ENCODE measurements around the gene AKAP1. TPM values are rescaled to one million over a fixed set of nuclear protein-coding genes. Genes with fewer than 3 reads are reported as not detected.

The AKAP1 gene
- total RNA-seq, 2 experiments from 2014 or later: 20.3 to 23.1 TPM

DNA sequence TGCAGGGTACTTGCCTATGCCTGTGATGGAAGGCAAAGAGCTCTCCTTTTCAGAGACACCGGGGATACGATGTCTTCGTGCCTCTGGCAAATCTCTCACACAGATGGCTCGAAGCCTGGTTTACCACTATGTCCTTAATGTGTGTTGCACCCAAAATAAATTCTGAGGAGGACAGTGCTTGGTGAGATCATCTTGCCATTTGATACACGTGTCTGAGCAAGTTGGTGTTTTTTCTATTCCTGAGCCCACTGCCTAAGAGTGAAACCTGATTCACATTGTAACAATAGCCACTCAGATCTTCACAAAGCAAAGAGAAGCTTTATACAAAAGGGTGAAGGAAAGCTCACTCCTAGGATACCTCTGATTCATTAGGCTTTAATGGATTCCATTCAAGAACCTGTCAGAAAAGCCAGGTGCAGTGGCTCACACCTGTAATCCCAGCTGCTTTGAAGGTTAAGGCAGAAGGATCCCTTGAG lies 33.1 kb upstream of the AKAP1 start:
- H3K36me3 Mint-ChIP-seq (ENCODE audit: low read depth): no peaks in the 10 kb centered on the region
- H3K9me3 ChIP-seq (ENCODE audit: control insufficient read depth in 1 of 2, insufficient read depth in 1 of 2, low read length in 2 of 2): no peaks in the 10 kb centered on the region
- CTCF ChIA-PET: no interaction called here
- peaks cover 8% of the 10 kb centered on the region for H3K4me1 Mint-ChIP-seq (ENCODE audit: low read depth)
- H3K9me3 Mint-ChIP-seq: no peaks in the 10 kb centered on the region
- H3K27me3 ChIP-seq (ENCODE audit: control insufficient read depth in 1 of 2, insufficient read depth in 2 of 2, low read length in 2 of 2): peaks cover 4 to 18% of the 10 kb centered on the region in 2 experiments
- H3K4me3 ChIP-seq (ENCODE audit: low read length): no peak overlapping the region
- intact Hi-C loops (cut with DNase I, micrococcal nuclease): no loop called here
- H3K4me3 Mint-ChIP-seq: no peak overlapping the region
- peaks cover 16% of the 10 kb centered on the region for H3K27me3 Mint-ChIP-seq
- TF ChIP-seq, protein P1, sequence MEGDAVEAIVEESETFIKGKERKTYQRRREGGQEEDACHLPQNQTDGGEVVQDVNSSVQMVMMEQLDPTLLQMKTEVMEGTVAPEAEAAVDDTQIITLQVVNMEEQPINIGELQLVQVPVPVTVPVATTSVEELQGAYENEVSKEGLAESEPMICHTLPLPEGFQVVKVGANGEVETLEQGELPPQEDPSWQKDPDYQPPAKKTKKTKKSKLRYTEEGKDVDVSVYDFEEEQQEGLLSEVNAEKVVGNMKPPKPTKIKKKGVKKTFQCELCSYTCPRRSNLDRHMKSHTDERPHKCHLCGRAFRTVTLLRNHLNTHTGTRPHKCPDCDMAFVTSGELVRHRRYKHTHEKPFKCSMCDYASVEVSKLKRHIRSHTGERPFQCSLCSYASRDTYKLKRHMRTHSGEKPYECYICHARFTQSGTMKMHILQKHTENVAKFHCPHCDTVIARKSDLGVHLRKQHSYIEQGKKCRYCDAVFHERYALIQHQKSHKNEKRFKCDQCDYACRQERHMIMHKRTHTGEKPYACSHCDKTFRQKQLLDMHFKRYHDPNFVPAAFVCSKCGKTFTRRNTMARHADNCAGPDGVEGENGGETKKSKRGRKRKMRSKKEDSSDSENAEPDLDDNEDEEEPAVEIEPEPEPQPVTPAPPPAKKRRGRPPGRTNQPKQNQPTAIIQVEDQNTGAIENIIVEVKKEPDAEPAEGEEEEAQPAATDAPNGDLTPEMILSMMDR (IDR thresholded peaks at IDR 0.05): no peak
- H3K27ac ChIP-seq (ENCODE audit: low read depth in 1 of 2, low read length in 2 of 2): no peak overlapping the region
- H3K36me3 ChIP-seq (ENCODE audit: insufficient read depth, low read length): no peaks in the 10 kb centered on the region
- ATAC-seq (ENCODE audit: poor library complexity) (no peak), DNase-seq (no peak)
- no peak overlapping the region for H3K27ac Mint-ChIP-seq
- H3K4me1 ChIP-seq (ENCODE audit: insufficient read depth, low read length): peaks cover 5% of the 10 kb centered on the region
- POLR2A ChIA-PET: no interaction called here

DNA sequence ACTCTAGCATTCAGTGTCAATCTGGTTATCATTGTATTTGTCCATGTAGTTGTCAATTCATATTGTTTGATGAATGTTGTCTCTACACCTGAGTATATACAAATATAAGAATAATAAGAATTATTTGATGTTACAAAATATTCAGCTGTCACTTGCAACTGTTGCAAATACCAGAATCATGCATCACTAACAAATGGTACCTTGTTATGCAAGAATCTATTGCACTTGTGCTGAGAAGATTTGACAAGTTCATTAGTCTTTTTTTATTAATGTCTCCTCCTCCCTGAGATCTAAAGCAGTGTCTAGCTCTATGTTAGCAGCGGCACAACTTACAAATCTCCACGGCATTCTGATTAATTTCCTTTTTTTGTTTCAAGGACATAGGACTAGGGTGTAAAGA lies 22.2 kb upstream of the AKAP1 start:
- TF ChIP-seq, protein P1 (IDR thresholded peaks at IDR 0.05): no peak
- H3K27me3 Mint-ChIP-seq: peaks cover 16% of the 10 kb centered on the region
- no peaks in the 10 kb centered on the region for H3K4me1 Mint-ChIP-seq (ENCODE audit: low read depth)
- ChIA-PET CTCF (no interaction called here), POLR2A (no interaction called here)
- Histone ChIP-seq H3K27ac (ENCODE audit: low read depth in 1 of 2, low read length in 2 of 2) (no peak overlapping the region), H3K4me1 (ENCODE audit: insufficient read depth, low read length) (no peaks in the 10 kb centered on the region), H3K27me3 (ENCODE audit: control insufficient read depth in 1 of 2, insufficient read depth in 2 of 2, low read length in 2 of 2) (peaks cover 0 to 3% of the 10 kb centered on the region in 2 experiments), H3K4me3 (ENCODE audit: low read length) (no peak overlapping the region), H3K36me3 (ENCODE audit: insufficient read depth, low read length) (no peaks in the 10 kb centered on the region), H3K9me3 (ENCODE audit: control insufficient read depth in 1 of 2, insufficient read depth in 1 of 2, low read length in 2 of 2) (no peaks in the 10 kb centered on the region)
- intact Hi-C loops (cut with DNase I, micrococcal nuclease): no loop called here
- H3K9me3 Mint-ChIP-seq: no peaks in the 10 kb centered on the region
- H3K4me3 Mint-ChIP-seq: no peak overlapping the region
- DNase-seq: no peak
- H3K27ac Mint-ChIP-seq: no peak overlapping the region
- ATAC-seq (ENCODE audit: poor library complexity): no peak
- no peaks in the 10 kb centered on the region for H3K36me3 Mint-ChIP-seq (ENCODE audit: low read depth)

DNA sequence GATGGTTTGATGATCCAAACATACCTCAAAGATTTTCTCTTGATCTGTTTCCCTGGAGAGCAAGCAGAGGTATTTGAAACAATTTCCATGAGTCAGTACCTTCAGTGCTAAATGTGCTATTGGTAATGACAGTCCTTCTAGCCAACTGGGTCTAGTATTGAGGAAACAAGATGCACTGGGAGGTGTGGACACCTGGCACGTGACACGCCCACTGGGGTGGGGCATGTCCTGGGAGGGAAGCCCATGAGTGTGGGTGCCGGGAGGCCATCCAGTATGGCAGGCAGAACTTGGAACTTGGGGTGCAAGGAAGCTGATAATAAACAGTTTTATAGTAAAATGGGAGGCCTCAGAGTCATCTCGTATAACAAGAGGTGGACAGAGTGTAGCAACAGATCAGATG lies 17.9 kb upstream of the AKAP1 start:
- Mint-ChIP-seq H3K27ac (no peak overlapping the region), H3K27me3 (peaks cover 20% of the 10 kb centered on the region), H3K4me3 (no peak overlapping the region), H3K4me1 (ENCODE audit: low read depth) (no peaks in the 10 kb centered on the region), H3K9me3 (no peaks in the 10 kb centered on the region), H3K36me3 (ENCODE audit: low read depth) (no peaks in the 10 kb centered on the region)
- no peak overlapping the region for H3K27ac ChIP-seq (ENCODE audit: low read depth in 1 of 2, low read length in 2 of 2)
- TF ChIP-seq, protein P1 (IDR thresholded peaks at IDR 0.05): no peak
- intact Hi-C loops (cut with DNase I, micrococcal nuclease): no loop called here
- H3K9me3 ChIP-seq (ENCODE audit: control insufficient read depth in 1 of 2, insufficient read depth in 1 of 2, low read length in 2 of 2): no peaks in the 10 kb centered on the region
- POLR2A ChIA-PET: no interaction called here
- no peaks in the 10 kb centered on the region for H3K4me1 ChIP-seq (ENCODE audit: insufficient read depth, low read length)
- DNase-seq: no peak
- H3K4me3 ChIP-seq (ENCODE audit: low read length): no peak overlapping the region
- H3K27me3 ChIP-seq (ENCODE audit: control insufficient read depth in 1 of 2, insufficient read depth in 2 of 2, low read length in 2 of 2): peaks cover 0 to 3% of the 10 kb centered on the region in 2 experiments
- no peaks in the 10 kb centered on the region for H3K36me3 ChIP-seq (ENCODE audit: insufficient read depth, low read length)
- CTCF ChIA-PET: no interaction called here
- no peak for ATAC-seq (ENCODE audit: poor library complexity)

All from CD4-positive, alpha-beta T cell (primary cell).